ENCODE measurements around the gene TTC27.
"Not testable (repeated sequence)": the region's sequence is repeated elsewhere in the genome, so short reads cannot be mapped to it uniquely, and the experiment has no call there.

DNA sequence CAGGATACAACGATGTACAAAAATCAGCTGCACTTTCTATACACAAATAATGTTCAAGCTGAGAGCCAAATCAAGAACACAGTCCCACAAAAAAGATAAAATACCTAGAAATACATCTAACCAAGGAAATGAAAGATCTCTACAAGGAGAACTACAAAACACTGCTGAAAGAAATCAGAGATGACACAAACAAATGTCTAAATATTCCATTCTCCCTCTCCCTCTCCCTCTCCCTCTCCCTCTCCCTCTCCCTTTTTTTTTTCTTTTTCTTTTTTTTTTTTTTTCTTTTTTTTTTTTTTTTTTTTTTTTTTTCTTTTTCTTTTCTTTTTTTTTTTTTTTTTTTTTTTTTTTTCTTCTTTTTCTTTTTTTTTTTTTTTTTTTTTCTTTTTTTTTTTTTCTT, 238.6 kb downstream of the TTC27 start:
- TF ChIP-seq ASH2L (IDR thresholded peaks at IDR 0.05; ENCODE audit: insufficient read length, low read depth, low read length); NFYB (CRISPR knock-in tag; IDR thresholded peaks at IDR 0.05); SP5 (CRISPR knock-in tag; IDR thresholded peaks at IDR 0.05; ENCODE audit: borderline replicate concordance, low read depth); ZSCAN30 (CRISPR knock-in tag; IDR thresholded peaks at IDR 0.05); ZNF180 (CRISPR knock-in tag; IDR thresholded peaks at IDR 0.05; ENCODE audit: borderline replicate concordance, low read depth); POLR2AphosphoS5 (IDR thresholded peaks at IDR 0.05; ENCODE audit: low read depth, low read length); SP1 (IDR thresholded peaks at IDR 0.05); SP1 (CRISPR knock-in tag; IDR thresholded peaks at IDR 0.05); ZNF619 (CRISPR knock-in tag; IDR thresholded peaks at IDR 0.05): not testable (repeated sequence)
- TF ChIP-seq, protein P1, sequence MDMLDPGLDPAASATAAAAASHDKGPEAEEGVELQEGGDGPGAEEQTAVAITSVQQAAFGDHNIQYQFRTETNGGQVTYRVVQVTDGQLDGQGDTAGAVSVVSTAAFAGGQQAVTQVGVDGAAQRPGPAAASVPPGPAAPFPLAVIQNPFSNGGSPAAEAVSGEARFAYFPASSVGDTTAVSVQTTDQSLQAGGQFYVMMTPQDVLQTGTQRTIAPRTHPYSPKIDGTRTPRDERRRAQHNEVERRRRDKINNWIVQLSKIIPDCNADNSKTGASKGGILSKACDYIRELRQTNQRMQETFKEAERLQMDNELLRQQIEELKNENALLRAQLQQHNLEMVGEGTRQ (IDR thresholded peaks at IDR 0.05; ENCODE audit: low read depth, low read length): not testable (repeated sequence)
- TF ChIP-seq, protein P1 (CRISPR knock-in tag; IDR thresholded peaks at IDR 0.05; ENCODE audit: borderline replicate concordance): not testable (repeated sequence)
- TF ChIP-seq, protein P2, sequence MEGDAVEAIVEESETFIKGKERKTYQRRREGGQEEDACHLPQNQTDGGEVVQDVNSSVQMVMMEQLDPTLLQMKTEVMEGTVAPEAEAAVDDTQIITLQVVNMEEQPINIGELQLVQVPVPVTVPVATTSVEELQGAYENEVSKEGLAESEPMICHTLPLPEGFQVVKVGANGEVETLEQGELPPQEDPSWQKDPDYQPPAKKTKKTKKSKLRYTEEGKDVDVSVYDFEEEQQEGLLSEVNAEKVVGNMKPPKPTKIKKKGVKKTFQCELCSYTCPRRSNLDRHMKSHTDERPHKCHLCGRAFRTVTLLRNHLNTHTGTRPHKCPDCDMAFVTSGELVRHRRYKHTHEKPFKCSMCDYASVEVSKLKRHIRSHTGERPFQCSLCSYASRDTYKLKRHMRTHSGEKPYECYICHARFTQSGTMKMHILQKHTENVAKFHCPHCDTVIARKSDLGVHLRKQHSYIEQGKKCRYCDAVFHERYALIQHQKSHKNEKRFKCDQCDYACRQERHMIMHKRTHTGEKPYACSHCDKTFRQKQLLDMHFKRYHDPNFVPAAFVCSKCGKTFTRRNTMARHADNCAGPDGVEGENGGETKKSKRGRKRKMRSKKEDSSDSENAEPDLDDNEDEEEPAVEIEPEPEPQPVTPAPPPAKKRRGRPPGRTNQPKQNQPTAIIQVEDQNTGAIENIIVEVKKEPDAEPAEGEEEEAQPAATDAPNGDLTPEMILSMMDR (CRISPR knock-in tag; IDR thresholded peaks at IDR 0.05): not testable (repeated sequence)
- TF ChIP-seq, protein P3, sequence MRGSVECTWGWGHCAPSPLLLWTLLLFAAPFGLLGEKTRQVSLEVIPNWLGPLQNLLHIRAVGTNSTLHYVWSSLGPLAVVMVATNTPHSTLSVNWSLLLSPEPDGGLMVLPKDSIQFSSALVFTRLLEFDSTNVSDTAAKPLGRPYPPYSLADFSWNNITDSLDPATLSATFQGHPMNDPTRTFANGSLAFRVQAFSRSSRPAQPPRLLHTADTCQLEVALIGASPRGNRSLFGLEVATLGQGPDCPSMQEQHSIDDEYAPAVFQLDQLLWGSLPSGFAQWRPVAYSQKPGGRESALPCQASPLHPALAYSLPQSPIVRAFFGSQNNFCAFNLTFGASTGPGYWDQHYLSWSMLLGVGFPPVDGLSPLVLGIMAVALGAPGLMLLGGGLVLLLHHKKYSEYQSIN (CRISPR knock-in tag; IDR thresholded peaks at IDR 0.05; ENCODE audit: borderline replicate concordance): not testable (repeated sequence)
- TF ChIP-seq, protein P4, sequence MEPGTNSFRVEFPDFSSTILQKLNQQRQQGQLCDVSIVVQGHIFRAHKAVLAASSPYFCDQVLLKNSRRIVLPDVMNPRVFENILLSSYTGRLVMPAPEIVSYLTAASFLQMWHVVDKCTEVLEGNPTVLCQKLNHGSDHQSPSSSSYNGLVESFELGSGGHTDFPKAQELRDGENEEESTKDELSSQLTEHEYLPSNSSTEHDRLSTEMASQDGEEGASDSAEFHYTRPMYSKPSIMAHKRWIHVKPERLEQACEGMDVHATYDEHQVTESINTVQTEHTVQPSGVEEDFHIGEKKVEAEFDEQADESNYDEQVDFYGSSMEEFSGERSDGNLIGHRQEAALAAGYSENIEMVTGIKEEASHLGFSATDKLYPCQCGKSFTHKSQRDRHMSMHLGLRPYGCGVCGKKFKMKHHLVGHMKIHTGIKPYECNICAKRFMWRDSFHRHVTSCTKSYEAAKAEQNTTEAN (CRISPR knock-in tag; conservative IDR thresholded peaks at IDR 0.05): not testable (repeated sequence)

Data from HepG2 (cell line).